CD4-positive, alpha-beta T cell (primary cell): ENCODE data around the gene RUVBL2. TPM values are rescaled to one million over a fixed set of nuclear protein-coding genes. Genes with fewer than 3 reads are reported as not detected.

ENCODE experiments used
- ATAC-seq: fragments of 200-7000 bp; cut with Tn5 transposase; one replicate; pipeline ENCODE4 v1.10.0; 2022; ENCODE audit warnings: mild to moderate bottlenecking; ENCODE audit not compliant: poor library complexity
- CTCF ChIA-PET: fragments of 350-600 bp; sonication (Branson Sonifier 250); formaldehyde crosslinking; loops from one replicate; lab custom pipeline; 2021; ENCODE audit warnings: antibody characterized with exemption, inconsistent platforms; lab: Charles Lee
- POLR2A ChIA-PET: fragments of 350-600 bp; sonication (Branson Sonifier 250); formaldehyde crosslinking; loops from one replicate; lab custom pipeline; 2021; ENCODE audit warnings: antibody characterized with exemption, inconsistent platforms; lab: Charles Lee
- DNase-seq, 14 experiments: peaks; one replicate each; pipeline ENCODE4 v3.0.0-alpha.2; 2013 to 2020; ENCODE audit warnings: mixed read lengths in 2 of 14
- H3K27ac ChIP-seq, 2 donors: one replicate each; pipeline versions ENCODE4 v1.5.1 to v1.7.0; 2013; ENCODE audit warnings: low read length in 2 of 2, low read depth in 1 of 2, mild to moderate bottlenecking in 1 of 2
- H3K27me3 ChIP-seq, 2 experiments: 1 replicate in 1 of 2; 2 replicates in 1 of 2; pipeline versions ENCODE4 v1.6.1 to v1.7.0; 2013; ENCODE audit warnings: low read length in 2 of 2, control low read depth in 1 of 2, mild to moderate bottlenecking in 1 of 2, moderate library complexity in 1 of 2; ENCODE audit not compliant: insufficient read depth in 2 of 2, control insufficient read depth in 1 of 2
- H3K36me3 ChIP-seq: one replicate; pipeline ENCODE4 v1.6.1; 2013; ENCODE audit warnings: low read length, control low read depth; ENCODE audit not compliant: insufficient read depth
- H3K4me1 ChIP-seq: one replicate; pipeline ENCODE4 v1.6.1; 2013; ENCODE audit warnings: low read length, control low read depth; ENCODE audit not compliant: insufficient read depth
- H3K4me3 ChIP-seq: one replicate; pipeline ENCODE4 v1.5.1; 2013; ENCODE audit warnings: mild to moderate bottlenecking, low read length, moderate library complexity
- H3K9me3 ChIP-seq, 2 experiments: 1 replicate in 1 of 2; 2 replicates in 1 of 2; pipeline versions ENCODE4 v1.6.1 to v1.7.0; 2013; ENCODE audit warnings: low read length in 2 of 2, mild to moderate bottlenecking in 2 of 2, control low read depth in 1 of 2, moderate library complexity in 1 of 2; ENCODE audit not compliant: control insufficient read depth in 1 of 2, insufficient read depth in 1 of 2
- H3K27ac Mint-ChIP-seq: one replicate; pipeline ENCODE4 v1.8.0; 2020; ENCODE audit warnings: mixed read lengths
- H3K27me3 Mint-ChIP-seq: one replicate; pipeline ENCODE4 v1.8.0; 2021; ENCODE audit warnings: mixed read lengths
- H3K36me3 Mint-ChIP-seq: one replicate; pipeline ENCODE4 v1.8.0; 2021; ENCODE audit warnings: low read depth, mixed read lengths
- H3K4me1 Mint-ChIP-seq: one replicate; pipeline ENCODE4 v1.8.0; 2021; ENCODE audit warnings: low read depth, mixed read lengths
- H3K4me3 Mint-ChIP-seq: one replicate; pipeline ENCODE4 v1.8.0; 2020; ENCODE audit warnings: mild to moderate bottlenecking, mixed read lengths
- H3K9me3 Mint-ChIP-seq: one replicate; pipeline ENCODE4 v1.8.0; 2020; ENCODE audit warnings: mixed read lengths
- intact Hi-C, 2 experiments: fragments of 100-400 bp; cut with DNase I in 1 of 2; cut with micrococcal nuclease in 1 of 2; formaldehyde crosslinking; loops; one replicate each; pipeline versions ENCODE4 v1.15.1 to v1.9.0; 2023 to 2025; cut with DNase I, micrococcal nuclease
- total RNA-seq, 174 experiments: library from RNA in 2 of 174; stranded (reverse) in 2 of 174; gene quantifications; one replicate each; pipeline ENCODE4 v1.2.3 and lab custom pipeline; 2021 to 2026
- TF ChIP-seq, protein P1 (sequence below): fragments of 200-600 bp; IDR thresholded peaks from one replicate; pipeline ENCODE4 v1.8.0; 2022; ENCODE audit warnings: antibody characterized with exemption, mild to moderate bottlenecking

The RUVBL2 gene
- total RNA-seq, 2 experiments from 2014 or later = 10.7 to 12.3 TPM

DNA sequence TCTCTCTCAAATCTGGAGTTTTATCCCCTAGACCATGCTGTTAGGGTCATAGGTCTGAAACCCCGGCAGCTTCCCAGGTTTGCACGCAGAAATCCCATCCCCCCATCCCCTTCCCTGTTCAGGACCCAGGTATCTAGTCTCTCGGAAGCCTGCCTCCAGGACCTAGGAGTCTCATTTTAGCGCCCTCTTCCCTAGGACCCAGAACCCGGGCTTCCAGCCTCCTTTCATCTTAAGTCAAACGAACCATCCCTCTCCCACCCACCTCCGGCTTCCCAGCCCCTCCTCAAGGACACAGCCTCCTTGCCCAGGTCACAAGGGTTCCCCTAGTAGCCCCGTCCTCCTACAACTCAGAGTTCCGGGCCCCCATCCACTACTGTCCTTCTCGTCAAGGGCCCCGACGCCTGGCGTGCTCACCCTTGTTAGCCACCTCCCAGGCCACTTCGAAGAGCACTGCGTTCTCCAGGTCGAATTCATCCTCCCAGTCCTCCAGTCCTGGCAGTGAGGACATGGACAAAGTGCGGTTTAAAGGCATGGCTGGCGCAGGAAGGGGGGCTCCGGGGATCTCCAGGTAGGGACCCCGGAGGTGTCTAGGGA, 1.0 kb upstream of the RUVBL2 start:
- intact Hi-C loops = loop anchor here (2.0 to 10.0 kb wide), 9 partner anchors 26 to 628 kb away; partner anchors contain the start of genes CYTH2 (in 1 of the 2), DHDH (in 1 of the 2), IZUMO1 (in 1 of the 2) and SLC17A7 (in 1 of the 2)
- Histone ChIP-seq H3K4me1 (peaks cover 43% of the 10 kb centered on the region), H3K36me3 (peaks cover 10% of the 10 kb centered on the region), H3K9me3 (no peaks in the 10 kb centered on the region), H3K4me3 (peak overlapping the region; percentile 84), H3K27ac (peak overlapping the region; percentile 41 to 82), H3K27me3 (no peaks in the 10 kb centered on the region)
- Mint-ChIP-seq H3K9me3 (no peaks in the 10 kb centered on the region), H3K27me3 (no peaks in the 10 kb centered on the region), H3K4me3 (peak overlapping the region; percentile 92), H3K4me1 (peaks cover 40% of the 10 kb centered on the region), H3K27ac (peak overlapping the region; percentile 90), H3K36me3 (peaks cover 34% of the 10 kb centered on the region)
- ChIA-PET CTCF (interaction anchor here (0.5 to 2.4 kb wide), 17 partner anchors 13 to 725 kb away, joined by 3 to 15 read pairs (median 5); partner anchors contain the start of genes BAX, NUCB1 and PPP1R15A), POLR2A (interaction anchor here (0.8 to 3.3 kb wide), 32 partner anchors 14 to 1719 kb away, joined by 3 to 41 read pairs (median 4); partner anchors contain the start of genes AKT1S1, AP2A1, CA11 and CGB7)
- TF ChIP-seq, protein P1, sequence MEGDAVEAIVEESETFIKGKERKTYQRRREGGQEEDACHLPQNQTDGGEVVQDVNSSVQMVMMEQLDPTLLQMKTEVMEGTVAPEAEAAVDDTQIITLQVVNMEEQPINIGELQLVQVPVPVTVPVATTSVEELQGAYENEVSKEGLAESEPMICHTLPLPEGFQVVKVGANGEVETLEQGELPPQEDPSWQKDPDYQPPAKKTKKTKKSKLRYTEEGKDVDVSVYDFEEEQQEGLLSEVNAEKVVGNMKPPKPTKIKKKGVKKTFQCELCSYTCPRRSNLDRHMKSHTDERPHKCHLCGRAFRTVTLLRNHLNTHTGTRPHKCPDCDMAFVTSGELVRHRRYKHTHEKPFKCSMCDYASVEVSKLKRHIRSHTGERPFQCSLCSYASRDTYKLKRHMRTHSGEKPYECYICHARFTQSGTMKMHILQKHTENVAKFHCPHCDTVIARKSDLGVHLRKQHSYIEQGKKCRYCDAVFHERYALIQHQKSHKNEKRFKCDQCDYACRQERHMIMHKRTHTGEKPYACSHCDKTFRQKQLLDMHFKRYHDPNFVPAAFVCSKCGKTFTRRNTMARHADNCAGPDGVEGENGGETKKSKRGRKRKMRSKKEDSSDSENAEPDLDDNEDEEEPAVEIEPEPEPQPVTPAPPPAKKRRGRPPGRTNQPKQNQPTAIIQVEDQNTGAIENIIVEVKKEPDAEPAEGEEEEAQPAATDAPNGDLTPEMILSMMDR = no peak
- DNase-seq (peak in 2 of 14 experiments; percentile 8 to 33), ATAC-seq (no peak)

DNA sequence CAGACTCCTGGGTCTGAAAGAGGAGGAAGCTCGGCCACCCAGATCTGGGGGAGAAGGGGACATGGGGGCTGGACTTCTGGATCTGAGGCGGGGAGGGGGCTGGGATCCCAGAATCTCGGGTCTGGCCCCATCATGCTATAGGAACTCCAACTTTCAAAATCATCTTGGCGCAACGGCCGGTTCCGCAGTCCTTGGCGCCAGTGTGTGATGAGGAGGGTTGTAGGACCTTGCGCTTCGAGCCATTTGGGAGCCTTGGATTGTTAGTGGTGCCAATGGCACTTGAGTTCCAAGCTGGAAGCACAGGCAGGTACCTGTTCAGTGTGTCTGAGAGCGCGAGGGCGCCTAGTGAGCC, 324 bp downstream of the RUVBL2 start:
- peaks cover 2% of the 10 kb centered on the region for H3K36me3 ChIP-seq
- H3K27ac ChIP-seq = peak overlapping the region; percentile 82 to 83
- ATAC-seq (no peak), DNase-seq (no peak)
- Mint-ChIP-seq H3K36me3 (peaks cover 24% of the 10 kb centered on the region), H3K27me3 (no peaks in the 10 kb centered on the region), H3K9me3 (no peaks in the 10 kb centered on the region), H3K27ac (peak overlapping the region; percentile 90), H3K4me3 (peak overlapping the region; percentile 92), H3K4me1 (peaks cover 46% of the 10 kb centered on the region)
- peaks cover 43% of the 10 kb centered on the region for H3K4me1 ChIP-seq
- peak overlapping the region; percentile 84 for H3K4me3 ChIP-seq
- CTCF ChIA-PET = interaction anchor here (0.7 to 2.4 kb wide), 14 partner anchors 9 to 724 kb away, joined by 3 to 15 read pairs (median 4); partner anchors contain the start of genes BAX, LIN7B and NUCB1
- POLR2A ChIA-PET = interaction anchor here (0.8 to 3.3 kb wide), 41 partner anchors 11 to 1720 kb away, joined by 3 to 41 read pairs (median 4); partner anchors contain the start of genes AKT1S1, AP2A1, ATF5 and BAX
- no peaks in the 10 kb centered on the region for H3K27me3 ChIP-seq
- TF ChIP-seq, protein P1 = no peak
- no peaks in the 10 kb centered on the region for H3K9me3 ChIP-seq
- intact Hi-C loops = loop anchor here (5.0 to 10.0 kb wide), 6 partner anchors 133 to 629 kb away; partner anchors contain the start of genes IZUMO1 (in 1 of the 2), SLC17A7 (in 1 of the 2), SYNGR4 (in 1 of the 2) and TMEM143 (in 1 of the 2)

DNA sequence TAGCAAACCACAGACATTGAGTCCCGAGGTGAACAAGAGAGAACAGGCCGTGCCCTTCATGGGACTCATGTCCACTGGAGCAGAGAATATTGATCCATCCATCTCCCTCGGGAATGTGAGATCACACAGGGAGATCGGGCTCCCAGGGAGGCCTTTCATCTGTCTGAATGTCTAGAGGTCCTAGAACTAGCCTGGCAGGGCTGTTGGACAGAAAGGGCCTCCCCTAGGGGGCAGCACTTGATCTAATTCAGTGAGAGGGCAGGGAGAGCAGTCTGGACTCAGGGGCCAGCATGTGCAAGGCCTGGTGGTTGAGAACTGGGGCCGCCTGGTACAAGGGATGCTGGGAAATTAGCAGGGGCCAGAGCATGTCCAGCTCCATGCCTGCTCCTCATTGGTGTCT, 4.3 kb downstream of the RUVBL2 start:
- Mint-ChIP-seq H3K4me3 (no peak overlapping the region), H3K36me3 (peaks cover 18% of the 10 kb centered on the region), H3K27ac (no peak overlapping the region), H3K4me1 (peaks cover 35% of the 10 kb centered on the region), H3K9me3 (no peaks in the 10 kb centered on the region), H3K27me3 (no peaks in the 10 kb centered on the region)
- TF ChIP-seq, protein P1 = peak; percentile 33
- Histone ChIP-seq H3K27ac (no peak overlapping the region), H3K4me1 (peaks cover 23% of the 10 kb centered on the region), H3K4me3 (no peak overlapping the region), H3K9me3 (no peaks in the 10 kb centered on the region), H3K36me3 (peaks cover 2% of the 10 kb centered on the region), H3K27me3 (no peaks in the 10 kb centered on the region)
- ChIA-PET POLR2A (no interaction called here), CTCF (interaction anchor here (1.6 kb wide), 1 partner anchor 109 kb away, joined by 5 read pairs; no protein-coding TSS in a partner anchor)
- ATAC-seq (no peak), DNase-seq (peak in 12 of 14 experiments; percentile 22 to 66 (median 42))
- intact Hi-C loops = loop anchor here in 1 of 2 experiments (5.0 to 10.0 kb wide), 4 partner anchors 84 to 633 kb away; partner anchors contain the start of genes SLC17A7, SYNGR4 and TMEM143
